ENCODE measurements around the gene C11orf97.

C11orf97 gene

DNA sequence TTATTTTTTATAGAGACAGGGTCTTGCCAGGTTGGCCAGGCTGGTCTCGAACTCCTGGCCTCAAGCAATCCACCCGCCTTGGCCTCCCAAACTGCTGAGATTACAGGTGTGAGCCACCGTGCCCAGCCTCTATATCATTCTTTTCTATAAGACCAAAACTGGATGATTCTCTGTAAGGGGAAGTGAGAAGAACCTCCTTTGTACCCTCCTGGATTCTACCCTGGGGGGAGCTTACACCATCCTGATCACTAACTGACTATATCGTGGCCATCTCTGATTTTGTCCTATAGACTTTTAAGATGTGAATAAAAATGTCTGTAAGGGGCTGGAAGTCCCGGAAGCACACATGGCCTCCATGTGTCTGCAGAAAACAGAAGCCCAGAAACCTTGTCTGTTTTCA lies 64.0 kb downstream of the C11orf97 start:
- peaks cover 5% of the 10 kb centered on the region for H3K27me3 ChIP-seq (ENCODE audit: insufficient read depth, poor library complexity, severe bottlenecking)
- H3K36me3 ChIP-seq (ENCODE audit: low read depth), result no peaks in the 10 kb centered on the region
- no peaks in the 10 kb centered on the region for H3K9me3 ChIP-seq (ENCODE audit: severe bottlenecking)
- no peak overlapping the region for H3K27ac ChIP-seq (ENCODE audit: poor library complexity, severe bottlenecking)
- no peaks in the 10 kb centered on the region for H3K4me1 ChIP-seq (ENCODE audit: insufficient read depth, poor library complexity, severe bottlenecking)
- DNase-seq (ENCODE audit: low spot score) (no peak), ATAC-seq (ENCODE audit: low read depth) (no peak)
- TF ChIP-seq, protein P1, sequence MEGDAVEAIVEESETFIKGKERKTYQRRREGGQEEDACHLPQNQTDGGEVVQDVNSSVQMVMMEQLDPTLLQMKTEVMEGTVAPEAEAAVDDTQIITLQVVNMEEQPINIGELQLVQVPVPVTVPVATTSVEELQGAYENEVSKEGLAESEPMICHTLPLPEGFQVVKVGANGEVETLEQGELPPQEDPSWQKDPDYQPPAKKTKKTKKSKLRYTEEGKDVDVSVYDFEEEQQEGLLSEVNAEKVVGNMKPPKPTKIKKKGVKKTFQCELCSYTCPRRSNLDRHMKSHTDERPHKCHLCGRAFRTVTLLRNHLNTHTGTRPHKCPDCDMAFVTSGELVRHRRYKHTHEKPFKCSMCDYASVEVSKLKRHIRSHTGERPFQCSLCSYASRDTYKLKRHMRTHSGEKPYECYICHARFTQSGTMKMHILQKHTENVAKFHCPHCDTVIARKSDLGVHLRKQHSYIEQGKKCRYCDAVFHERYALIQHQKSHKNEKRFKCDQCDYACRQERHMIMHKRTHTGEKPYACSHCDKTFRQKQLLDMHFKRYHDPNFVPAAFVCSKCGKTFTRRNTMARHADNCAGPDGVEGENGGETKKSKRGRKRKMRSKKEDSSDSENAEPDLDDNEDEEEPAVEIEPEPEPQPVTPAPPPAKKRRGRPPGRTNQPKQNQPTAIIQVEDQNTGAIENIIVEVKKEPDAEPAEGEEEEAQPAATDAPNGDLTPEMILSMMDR (IDR thresholded peaks at IDR 0.05; ENCODE audit: poor library complexity, severe bottlenecking), result no peak
- H3K4me3 ChIP-seq (ENCODE audit: severe bottlenecking), result no peak overlapping the region

DNA sequence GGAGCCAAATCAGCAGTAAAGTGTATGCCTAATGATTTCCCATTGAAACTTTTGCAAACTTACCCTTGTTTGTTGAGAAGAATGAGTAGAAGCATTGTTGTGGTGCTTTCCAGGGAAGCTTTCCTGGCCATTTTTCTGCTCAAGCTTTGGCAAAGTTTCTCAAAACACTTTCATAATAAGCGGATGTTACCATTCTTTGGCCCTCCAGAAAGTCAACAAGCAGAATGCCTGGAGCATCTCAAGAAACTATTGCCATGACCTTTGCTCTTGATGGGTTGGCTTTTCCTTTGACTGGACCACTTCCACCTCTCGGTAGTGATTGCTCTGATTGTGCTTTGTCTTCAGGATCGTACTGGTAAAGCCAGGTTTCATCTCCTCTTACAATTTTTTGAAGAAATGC lies 65.6 kb downstream of the C11orf97 start:
- H3K27ac ChIP-seq (ENCODE audit: poor library complexity, severe bottlenecking), result no peak overlapping the region
- DNase-seq (ENCODE audit: low spot score) (no peak), ATAC-seq (ENCODE audit: low read depth) (no peak)
- TF ChIP-seq, protein P1 (IDR thresholded peaks at IDR 0.05; ENCODE audit: poor library complexity, severe bottlenecking), result no peak
- H3K36me3 ChIP-seq (ENCODE audit: low read depth), result no peaks in the 10 kb centered on the region
- H3K4me1 ChIP-seq (ENCODE audit: insufficient read depth, poor library complexity, severe bottlenecking), result no peaks in the 10 kb centered on the region
- no peak overlapping the region for H3K4me3 ChIP-seq (ENCODE audit: severe bottlenecking)
- H3K27me3 ChIP-seq (ENCODE audit: insufficient read depth, poor library complexity, severe bottlenecking), result peaks cover 5% of the 10 kb centered on the region
- no peaks in the 10 kb centered on the region for H3K9me3 ChIP-seq (ENCODE audit: severe bottlenecking)

Measured in RWPE2 (cell line).